Measurements from ENCODE around the gene BBS9.

GRCh38 chr7:33597181-33597580 is 467.8 kb downstream of the BBS9 start:
- no peak for TF ChIP-seq CTCF (conservative IDR thresholded peaks at IDR 0.05; ENCODE audit: low read length)
- TF ChIP-seq EZH2phosphoT487 (IDR thresholded peaks at IDR 0.05; ENCODE audit: borderline replicate concordance): no peak

Data from Loucy (cell line).